Fibroblast of mammary gland (primary cell): ENCODE data around the gene FBXW11.

ENCODE experiments used
- DNase-seq: peaks from one replicate; pipeline ENCODE4 v3.0.0-alpha.2; 2010; ENCODE audit warnings: low read depth
- H3K4me3 ChIP-seq: 2 replicates; pipeline ENCODE4 v1.5.1; 2011; ENCODE audit warnings: low read depth, mild to moderate bottlenecking, low read length, moderate library complexity; ENCODE audit not compliant: control insufficient read depth
- CTCF ChIP-seq: conservative IDR thresholded peaks from 2 replicates; pipeline ENCODE4 v1.5.1; 2011; ENCODE audit warnings: low read depth, low read length, inconsistent platforms; ENCODE audit not compliant: control insufficient read depth, insufficient read depth

Gene FBXW11

GRCh38 chr5:172008111-172008455 is 1.6 kb upstream of the FBXW11 start:
- no peak for TF ChIP-seq CTCF
- peak; percentile 76 for DNase-seq
- H3K4me3 ChIP-seq: no peak overlapping the region

- peak overlapping the region; percentile 98 for H3K4me3 ChIP-seq
- DNase-seq: peak; percentile 21
- TF ChIP-seq CTCF: no peak
Observed at GRCh38 chr5:172007175-172008110, 1.0 kb upstream of the FBXW11 start.

GRCh38 chr5:172005708-172006320 is 624 bp downstream of the FBXW11 start:
- no peak for DNase-seq
- H3K4me3 ChIP-seq: peak overlapping the region; percentile 98
- no peak for TF ChIP-seq CTCF

GRCh38 chr5:172004824-172005237 is 1.6 kb downstream of the FBXW11 start:
- no peak for TF ChIP-seq CTCF
- H3K4me3 ChIP-seq: peak overlapping the region; percentile 98
- DNase-seq: peak; percentile 45

GRCh38 chr5:172003746-172004145 is 2.7 kb downstream of the FBXW11 start:
- no peak for DNase-seq
- no peak for TF ChIP-seq CTCF
- H3K4me3 ChIP-seq: no peak overlapping the region

- TF ChIP-seq CTCF: no peak
- H3K4me3 ChIP-seq: no peak overlapping the region
- no peak for DNase-seq
Observed at GRCh38 chr5:172002840-172003512, 3.5 kb downstream of the FBXW11 start.
